HepG2 (cell line): Measurements from ENCODE around the gene ENPP1. TPM values are rescaled to one million over a fixed set of nuclear protein-coding genes. Genes with fewer than 3 reads are reported as not detected.

Experiments used
- DNMT3B ChIP-seq: conservative IDR thresholded peaks from 2 replicates; pipeline ENCODE4 v1.6.1; 2016; ENCODE audit warnings: missing biosample characterization, control low read depth
- FOXP1 ChIP-seq, 2 experiments: fragments of 450-650 bp in 1 of 2; IDR thresholded peaks; 2 replicates each; pipeline ENCODE4 v1.6.1; 2017 to 2018; ENCODE audit warnings: antibody characterized with exemption in 1 of 2
- KDM3A ChIP-seq: IDR thresholded peaks from 2 replicates; pipeline ENCODE4 v1.6.1; 2018; ENCODE audit warnings: low read depth, missing compliant biosample characterization
- LBX2 ChIP-seq: sonication (generic); formaldehyde crosslinking; IDR thresholded peaks from 2 replicates; pipeline ENCODE4 v1.5.0; 2020; ENCODE audit warnings: missing genetic modification reagents, mild to moderate bottlenecking, borderline replicate concordance
- MTF1 ChIP-seq: sonication (generic); formaldehyde crosslinking; IDR thresholded peaks from 2 replicates; pipeline ENCODE4 v1.5.0; 2020; ENCODE audit warnings: missing genetic modification reagents
- MYPOP ChIP-seq: sonication (generic); formaldehyde crosslinking; IDR thresholded peaks from 2 replicates; pipeline ENCODE4 v1.8.1; 2023; ENCODE audit warnings: mild to moderate bottlenecking, moderate library complexity, missing genetic modification reagents
- NR0B2 ChIP-seq: sonication (generic); formaldehyde crosslinking; IDR thresholded peaks from 2 replicates; pipeline ENCODE4 v1.4.0; 2020; ENCODE audit warnings: mild to moderate bottlenecking, missing genetic modification reagents
- RARA ChIP-seq: IDR thresholded peaks from 2 replicates; pipeline ENCODE4 v1.6.1; 2016; ENCODE audit warnings: missing genetic modification reagents, missing compliant biosample characterization
- TBX2 ChIP-seq: sonication (generic); formaldehyde crosslinking; IDR thresholded peaks from 2 replicates; pipeline ENCODE4 v1.5.0; 2020; ENCODE audit warnings: missing genetic modification reagents, mild to moderate bottlenecking, borderline replicate concordance
- TGIF2 ChIP-seq: IDR thresholded peaks from 2 replicates; pipeline ENCODE4 v1.6.1; 2016; ENCODE audit warnings: control low read depth, missing compliant biosample characterization
- ZBTB44 ChIP-seq: sonication (generic); formaldehyde crosslinking; IDR thresholded peaks from 2 replicates; pipeline ENCODE4 v1.4.0; 2020; ENCODE audit warnings: missing genetic modification reagents
- ZFP41 ChIP-seq: sonication (generic); formaldehyde crosslinking; IDR thresholded peaks from 2 replicates; pipeline ENCODE4 v1.4.0; 2020; ENCODE audit warnings: mild to moderate bottlenecking, missing genetic modification reagents, borderline replicate concordance
- ZMAT5 ChIP-seq: sonication (generic); formaldehyde crosslinking; IDR thresholded peaks from 2 replicates; pipeline ENCODE4 v1.5.0; 2020; ENCODE audit warnings: mild to moderate bottlenecking, low read depth, missing genetic modification reagents, borderline replicate concordance
- ZNF260 ChIP-seq: sonication (generic); formaldehyde crosslinking; IDR thresholded peaks from 2 replicates; pipeline ENCODE4 v1.4.0; 2020; ENCODE audit warnings: missing genetic modification reagents, low read depth, mild to moderate bottlenecking, borderline replicate concordance
- ZNF484 ChIP-seq: sonication (generic); formaldehyde crosslinking; IDR thresholded peaks from 2 replicates; pipeline ENCODE4 v1.5.1; 2020; ENCODE audit warnings: mild to moderate bottlenecking, low read depth, missing genetic modification reagents, borderline replicate concordance
- ZNF580 ChIP-seq: IDR thresholded peaks from 2 replicates; pipeline ENCODE4 v1.6.1; 2016; ENCODE audit warnings: low read depth, borderline replicate concordance
- ZNF644 ChIP-seq: IDR thresholded peaks from 2 replicates; pipeline ENCODE4 v1.6.1; 2016; ENCODE audit warnings: low read depth
- ZNF687 ChIP-seq: sonication (generic); formaldehyde crosslinking; IDR thresholded peaks from 2 replicates; pipeline ENCODE4 v1.5.1; 2020; ENCODE audit warnings: mild to moderate bottlenecking, missing genetic modification reagents, moderate library complexity
- ZSCAN12 ChIP-seq: sonication (generic); formaldehyde crosslinking; IDR thresholded peaks from 2 replicates; pipeline ENCODE4 v1.9.0; 2021; ENCODE audit warnings: mild to moderate bottlenecking, missing genetic modification reagents
- ZSCAN22 ChIP-seq: sonication (generic); formaldehyde crosslinking; IDR thresholded peaks from 2 replicates; pipeline ENCODE4 v1.4.0; 2020; ENCODE audit warnings: mild to moderate bottlenecking, missing genetic modification reagents
- ZSCAN29 ChIP-seq: sonication (generic); formaldehyde crosslinking; conservative IDR thresholded peaks from 2 replicates; pipeline ENCODE4 v1.4.0; 2020; ENCODE audit warnings: mild to moderate bottlenecking, missing genetic modification reagents
- polyA plus RNA-seq, 8 experiments: library from polyadenylated mRNA; depleted of rRNA in 3 of 8; stranded (reverse) in 7 of 8; unstranded in 1 of 8; fragments of >200 nt; fragmentation: Illumina TruSeq in 4 of 8; extraction: Trizol in 4 of 8; gene quantifications; 2 replicates each; pipeline versions ENCODE4 v1.2.1 to v1.2.3, GENCODE V29; 2011 to 2016; ENCODE audit warnings: low read depth in 4 of 8, missing spikeins in 1 of 8, mixed read lengths in 1 of 8; ENCODE audit not compliant: insufficient read depth in 1 of 8
- total RNA-seq, 5 experiments: library from RNA; depleted of rRNA; stranded (reverse); fragments of >200 nt; fragmentation: Illumina TruSeq; extraction: Trizol; gene quantifications; 2 replicates each; pipeline ENCODE4 v1.2.3, GENCODE V29; 2016; ENCODE audit warnings: low read depth in 1 of 5

The ENPP1 gene
- total and polyA plus RNA-seq, 2 of the 13 experiments (the other 11 are each of a cell fraction or from before 2014, with no cell fraction given): 56.5 to 160 TPM

GRCh38 chr6:131914967-131915751 is 107.3 kb downstream of the ENPP1 start (continued):
- TF ChIP-seq ZBTB44 (CRISPR knock-in tag) (no peak), ZSCAN29 (CRISPR knock-in tag) (no peak), TGIF2 (no peak), MTF1 (no peak), ZNF484 (no peak), ZNF644 (CRISPR knock-in tag) (no peak; the same call in 1 of the 2 replicates), ZNF687 (no peak), ZSCAN22 (no peak), ZNF580 (CRISPR knock-in tag) (peak; percentile 65; the same call in 1 of the 2 replicates), DNMT3B (CRISPR knock-in tag) (no peak), KDM3A (CRISPR knock-in tag) (0 out of 2 replicates have a peak, but pooled peaks have one; percentile 54), LBX2 (CRISPR knock-in tag) (no peak), ZNF260 (no peak), ZMAT5 (CRISPR knock-in tag) (no peak), NR0B2 (CRISPR knock-in tag) (no peak), ZSCAN12 (CRISPR knock-in tag) (no peak), MYPOP (CRISPR knock-in tag) (no peak), RARA (no peak), ZFP41 (CRISPR knock-in tag) (no peak), FOXP1 (IDR thresholded peaks at IDR 0.05) (no peak), FOXP1 (CRISPR knock-in tag; IDR thresholded peaks at IDR 0.05) (no peak), TBX2 (no peak)
